22Rv1 (cell line): ENCODE results near the gene UBQLN2.
"Not testable (repeated sequence)": the region's sequence is repeated elsewhere in the genome, so short reads cannot be mapped to it uniquely, and the experiment has no call there.

Experiments used
- H3K27ac ChIP-seq: fragments of 450-650 bp; 2 replicates; pipeline ENCODE4 v1.5.1; 2017
- ZFX ChIP-seq: fragments of 450-650 bp; IDR thresholded peaks from 2 replicates; pipeline ENCODE4 v1.6.1; 2017; ENCODE audit warnings: antibody characterized with exemption, borderline replicate concordance
- TF ChIP-seq, protein P1 (sequence below): fragments of 450-650 bp; IDR thresholded peaks from 2 replicates; pipeline ENCODE4 v1.5.1; 2017; ENCODE audit warnings: mild to moderate bottlenecking

Gene UBQLN2

DNA sequence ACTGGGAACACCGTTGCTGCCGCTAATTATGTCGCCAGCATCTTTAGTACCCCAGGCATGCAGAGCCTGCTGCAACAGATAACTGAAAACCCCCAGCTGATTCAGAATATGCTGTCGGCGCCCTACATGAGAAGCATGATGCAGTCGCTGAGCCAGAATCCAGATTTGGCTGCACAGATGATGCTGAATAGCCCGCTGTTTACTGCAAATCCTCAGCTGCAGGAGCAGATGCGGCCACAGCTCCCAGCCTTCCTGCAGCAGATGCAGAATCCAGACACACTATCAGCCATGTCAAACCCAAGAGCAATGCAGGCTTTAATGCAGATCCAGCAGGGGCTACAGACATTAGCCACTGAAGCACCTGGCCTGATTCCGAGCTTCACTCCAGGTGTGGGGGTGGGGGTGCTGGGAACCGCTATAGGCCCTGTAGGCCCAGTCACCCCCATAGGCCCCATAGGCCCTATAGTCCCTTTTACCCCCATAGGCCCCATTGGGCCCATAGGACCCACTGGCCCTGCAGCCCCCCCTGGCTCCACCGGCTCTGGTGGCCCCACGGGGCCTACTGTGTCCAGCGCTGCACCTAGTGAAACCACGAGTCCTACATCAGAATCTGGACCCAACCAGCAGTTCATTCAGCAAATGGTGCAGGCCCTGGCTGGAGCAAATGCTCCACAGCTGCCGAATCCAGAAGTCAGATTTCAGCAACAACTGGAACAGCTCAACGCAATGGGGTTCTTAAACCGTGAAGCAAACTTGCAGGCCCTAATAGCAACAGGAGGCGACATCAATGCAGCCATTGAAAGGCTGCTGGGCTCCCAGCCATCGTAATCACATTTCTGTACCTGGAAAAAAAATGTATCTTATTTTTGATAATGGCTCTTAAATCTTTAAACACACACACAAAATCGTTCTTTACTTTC lies 1.8 kb downstream of the UBQLN2 start:
- H3K27ac ChIP-seq: no peak overlapping the region
- TF ChIP-seq ZFX: no peak
- TF ChIP-seq, protein P1, sequence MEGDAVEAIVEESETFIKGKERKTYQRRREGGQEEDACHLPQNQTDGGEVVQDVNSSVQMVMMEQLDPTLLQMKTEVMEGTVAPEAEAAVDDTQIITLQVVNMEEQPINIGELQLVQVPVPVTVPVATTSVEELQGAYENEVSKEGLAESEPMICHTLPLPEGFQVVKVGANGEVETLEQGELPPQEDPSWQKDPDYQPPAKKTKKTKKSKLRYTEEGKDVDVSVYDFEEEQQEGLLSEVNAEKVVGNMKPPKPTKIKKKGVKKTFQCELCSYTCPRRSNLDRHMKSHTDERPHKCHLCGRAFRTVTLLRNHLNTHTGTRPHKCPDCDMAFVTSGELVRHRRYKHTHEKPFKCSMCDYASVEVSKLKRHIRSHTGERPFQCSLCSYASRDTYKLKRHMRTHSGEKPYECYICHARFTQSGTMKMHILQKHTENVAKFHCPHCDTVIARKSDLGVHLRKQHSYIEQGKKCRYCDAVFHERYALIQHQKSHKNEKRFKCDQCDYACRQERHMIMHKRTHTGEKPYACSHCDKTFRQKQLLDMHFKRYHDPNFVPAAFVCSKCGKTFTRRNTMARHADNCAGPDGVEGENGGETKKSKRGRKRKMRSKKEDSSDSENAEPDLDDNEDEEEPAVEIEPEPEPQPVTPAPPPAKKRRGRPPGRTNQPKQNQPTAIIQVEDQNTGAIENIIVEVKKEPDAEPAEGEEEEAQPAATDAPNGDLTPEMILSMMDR: no peak

DNA sequence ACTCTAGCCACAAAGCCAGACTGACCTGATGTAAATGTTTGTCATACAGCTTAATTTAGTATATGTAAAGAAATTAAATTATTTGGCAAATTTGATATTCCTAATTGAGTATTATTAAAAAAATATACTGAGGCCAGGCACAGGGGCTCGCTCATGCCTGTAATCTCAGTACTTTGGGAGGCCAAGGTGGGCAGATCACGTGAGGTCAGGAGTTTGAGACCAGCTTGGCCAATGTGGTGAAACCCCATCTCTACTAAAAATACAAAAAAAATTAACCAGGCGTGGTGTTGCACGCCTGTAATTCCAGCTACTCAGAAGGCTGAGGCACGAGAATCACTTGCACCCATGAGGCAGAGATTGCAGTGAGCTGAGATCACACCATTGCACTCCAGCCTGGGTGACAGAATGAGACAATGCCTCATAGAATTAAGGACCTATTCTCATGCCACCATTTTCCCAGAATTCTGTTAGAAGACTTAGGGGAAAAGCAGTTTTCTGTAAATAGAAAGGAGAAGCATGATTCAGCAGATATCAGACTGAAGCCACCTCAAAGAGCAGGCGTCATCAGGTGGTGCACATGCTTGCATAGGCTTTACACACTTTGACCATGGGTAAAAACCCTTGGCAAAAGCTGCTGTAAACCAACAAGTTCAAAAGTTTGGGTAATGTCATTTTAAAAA lies 6.1 kb downstream of the UBQLN2 start:
- TF ChIP-seq, protein P1: no peak
- TF ChIP-seq ZFX: no peak
- H3K27ac ChIP-seq: no peak overlapping the region

DNA sequence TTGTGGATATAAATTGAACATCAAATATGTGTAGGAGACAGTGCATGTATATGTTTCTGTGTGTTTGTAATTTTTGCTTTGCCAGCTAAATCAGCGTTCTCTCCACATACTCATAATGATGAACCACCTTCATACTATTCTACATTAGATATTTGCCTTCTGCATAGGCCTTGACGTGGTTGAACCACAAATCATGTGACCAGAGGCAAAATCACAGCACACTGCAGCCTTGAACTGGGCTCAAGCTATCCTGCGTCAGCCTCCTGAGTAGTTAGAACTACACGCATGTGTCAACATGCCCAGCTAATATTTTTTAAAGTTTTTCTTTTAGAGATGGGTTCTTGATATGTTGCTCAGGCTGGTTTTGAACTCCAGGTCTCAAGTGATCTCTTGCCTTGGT lies 9.5 kb downstream of the UBQLN2 start:
- TF ChIP-seq, protein P1: no peak
- TF ChIP-seq ZFX: no peak
- H3K27ac ChIP-seq: no peak overlapping the region

DNA sequence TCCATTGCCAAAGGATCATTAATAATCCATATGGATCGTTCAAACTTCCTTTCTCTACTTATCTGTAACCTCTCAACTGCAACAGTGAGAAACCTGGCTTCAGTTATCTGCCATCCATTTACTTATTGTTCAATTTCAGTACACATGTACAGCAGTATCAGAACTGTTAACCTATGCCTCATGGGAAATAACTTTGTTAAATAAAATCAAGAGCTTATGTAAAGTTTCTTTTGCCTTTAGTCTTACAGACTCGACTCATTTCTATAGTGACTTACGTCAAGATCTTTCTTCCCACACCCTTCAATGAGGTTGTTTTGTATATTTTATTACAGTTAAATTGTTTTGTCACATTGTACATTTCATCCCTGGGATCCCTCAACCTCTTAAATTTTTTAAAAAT lies 11.4 kb downstream of the UBQLN2 start:
- TF ChIP-seq ZFX: no peak
- TF ChIP-seq, protein P1: no peak
- H3K27ac ChIP-seq: no peak overlapping the region

- H3K27ac ChIP-seq: no peak overlapping the region
- TF ChIP-seq, protein P1: no peak
- no peak for TF ChIP-seq ZFX
Measured at GRCh38 chrX:56576721-56577120, 13.3 kb downstream of the UBQLN2 start.

- TF ChIP-seq, protein P1: no peak
- no peak for TF ChIP-seq ZFX
- H3K27ac ChIP-seq: no peak overlapping the region
Measured at GRCh38 chrX:56588397-56589188, 25.2 kb downstream of the UBQLN2 start.

DNA sequence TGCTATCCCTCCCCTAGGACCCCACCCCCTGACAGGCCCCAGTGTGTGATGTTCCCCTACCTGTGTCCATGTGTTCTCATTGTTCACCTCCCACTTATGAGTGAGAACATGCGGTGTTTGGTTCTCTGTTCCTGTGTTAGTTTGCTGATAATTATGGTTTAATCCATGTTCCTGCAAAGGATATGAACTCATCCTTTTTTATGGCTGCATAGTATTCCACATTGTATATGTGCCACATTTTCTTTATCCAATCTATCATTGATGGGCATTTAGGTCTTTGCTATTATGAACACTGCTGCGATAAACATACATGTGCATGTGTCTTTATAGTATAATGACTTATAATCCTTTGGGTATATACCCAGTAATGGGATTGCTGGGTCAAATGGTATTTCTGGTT lies 28.4 kb downstream of the UBQLN2 start:
- H3K27ac ChIP-seq: not testable (repeated sequence)
